ENCODE data around the gene PITPNC1. TPM values are rescaled to one million over a fixed set of nuclear protein-coding genes. Genes with fewer than 3 reads are reported as not detected.

Gene PITPNC1
- total and polyA plus RNA-seq, 2 donors (not counting 3 experiments of a cell fraction or from before 2014, with no cell fraction given): 2.4 to 9.6 TPM

GRCh38 chr17:67499685-67500084 lies 122.6 kb downstream of the PITPNC1 start:
- POLR2A ChIA-PET: no interaction called here
- no peaks in the 10 kb centered on the region for H3K79me2 ChIP-seq (ENCODE audit: control insufficient read depth, insufficient read depth, low read length)
- no peak for FAIRE-seq
- H3K4me1 ChIP-seq (ENCODE audit: control insufficient read depth, extremely low read depth, insufficient read depth, low read length): no peaks in the 10 kb centered on the region
- TF ChIP-seq EZH2 (IDR thresholded peaks at IDR 0.05; ENCODE audit: borderline replicate concordance, low read depth, low read length, severe bottlenecking) (no peak), POLR2AphosphoS5 (IDR thresholded peaks at IDR 0.05; ENCODE audit: insufficient read depth, low read depth, low read length) (no peak), POLR2A (IDR thresholded peaks at IDR 0.05; ENCODE audit: low read depth, low read length) (no peak), FOS (IDR thresholded peaks at IDR 0.05; ENCODE audit: borderline replicate concordance, insufficient read depth, low read length) (no peak), JUN (IDR thresholded peaks at IDR 0.05; ENCODE audit: borderline replicate concordance, insufficient read depth, insufficient read length, low read depth) (no peak), MYC (IDR thresholded peaks at IDR 0.05; ENCODE audit: low read depth, low read length) (no peak), GATA2 (IDR thresholded peaks at IDR 0.05; ENCODE audit: insufficient read depth, insufficient read length, low read depth, low read length) (no peak)
- TF ChIP-seq, protein P1, sequence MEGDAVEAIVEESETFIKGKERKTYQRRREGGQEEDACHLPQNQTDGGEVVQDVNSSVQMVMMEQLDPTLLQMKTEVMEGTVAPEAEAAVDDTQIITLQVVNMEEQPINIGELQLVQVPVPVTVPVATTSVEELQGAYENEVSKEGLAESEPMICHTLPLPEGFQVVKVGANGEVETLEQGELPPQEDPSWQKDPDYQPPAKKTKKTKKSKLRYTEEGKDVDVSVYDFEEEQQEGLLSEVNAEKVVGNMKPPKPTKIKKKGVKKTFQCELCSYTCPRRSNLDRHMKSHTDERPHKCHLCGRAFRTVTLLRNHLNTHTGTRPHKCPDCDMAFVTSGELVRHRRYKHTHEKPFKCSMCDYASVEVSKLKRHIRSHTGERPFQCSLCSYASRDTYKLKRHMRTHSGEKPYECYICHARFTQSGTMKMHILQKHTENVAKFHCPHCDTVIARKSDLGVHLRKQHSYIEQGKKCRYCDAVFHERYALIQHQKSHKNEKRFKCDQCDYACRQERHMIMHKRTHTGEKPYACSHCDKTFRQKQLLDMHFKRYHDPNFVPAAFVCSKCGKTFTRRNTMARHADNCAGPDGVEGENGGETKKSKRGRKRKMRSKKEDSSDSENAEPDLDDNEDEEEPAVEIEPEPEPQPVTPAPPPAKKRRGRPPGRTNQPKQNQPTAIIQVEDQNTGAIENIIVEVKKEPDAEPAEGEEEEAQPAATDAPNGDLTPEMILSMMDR (IDR thresholded peaks at IDR 0.05; ENCODE audit: extremely low read depth in 1 of 2, insufficient read depth in 1 of 2, low read depth in 1 of 2, low read length in 2 of 2): no peak
- TF ChIP-seq, protein P2, sequence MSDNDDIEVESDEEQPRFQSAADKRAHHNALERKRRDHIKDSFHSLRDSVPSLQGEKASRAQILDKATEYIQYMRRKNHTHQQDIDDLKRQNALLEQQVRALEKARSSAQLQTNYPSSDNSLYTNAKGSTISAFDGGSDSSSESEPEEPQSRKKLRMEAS (IDR thresholded peaks at IDR 0.05; ENCODE audit: insufficient read depth, insufficient read length): no peak
- no peak overlapping the region for H3K4me2 ChIP-seq (ENCODE audit: insufficient read depth, low read length)
- peaks cover 0 to 3% of the 10 kb centered on the region in 2 experiments for H3K27me3 ChIP-seq (ENCODE audit: control insufficient read depth in 2 of 2, insufficient read depth in 2 of 2, low read length in 2 of 2)
- H3K36me3 ChIP-seq (ENCODE audit: control insufficient read depth in 2 of 2, extremely low read depth in 1 of 2, insufficient read depth in 2 of 2, low read length in 2 of 2): no peaks in the 10 kb centered on the region
- no peak overlapping the region for H3K9ac ChIP-seq (replicated peaks; ENCODE audit: extremely low read depth, insufficient read depth, low read length)
- CTCF ChIA-PET: no interaction called here
- H3K9me3 ChIP-seq (replicated peaks; ENCODE audit: control insufficient read depth, insufficient read depth, low read length): no peaks in the 10 kb centered on the region
- H2AFZ ChIP-seq (ENCODE audit: low read depth, low read length): no peak overlapping the region
- dilution Hi-C loops (cut with MboI; ENCODE audit: extremely low pct_ligation_motif_present, low sequenced_read_pairs): no loop called here
- no peaks in the 10 kb centered on the region for H4K20me1 ChIP-seq (replicated peaks; ENCODE audit: control insufficient read depth, extremely low read depth, insufficient read depth, low read length)
- H3K4me3 ChIP-seq (replicated peaks in 1 of 3; ENCODE audit: insufficient read depth in 1 of 3, low read depth in 1 of 3, low read length in 3 of 3): no peak overlapping the region
- no TSS peak for BruUV-seq (replicated peaks)
- H3K9me1 ChIP-seq (replicated peaks; ENCODE audit: control insufficient read depth, extremely low read depth, insufficient read depth, low read length): no peaks in the 10 kb centered on the region
- no peak for DNase-seq (ENCODE audit: low read depth, low spot score)
- intact Hi-C loops (cut with micrococcal nuclease): no loop called here
- H3K27ac ChIP-seq (ENCODE audit: insufficient read depth, low read depth, low read length): no peak overlapping the region

Data from endothelial cell of umbilical vein (primary cell).